Ectodermal cell (in vitro differentiated cells): ENCODE results near the gene NEIL1.

Source experiments
- H3K27ac ChIP-seq: 2 replicates; pipeline ENCODE4 v1.7.0; 2013; ENCODE audit warnings: mild to moderate bottlenecking, low read depth, low read length; ENCODE audit not compliant: insufficient read depth, poor library complexity, severe bottlenecking
- H3K27me3 ChIP-seq: 2 replicates; pipeline ENCODE4 v1.7.0; 2013; ENCODE audit warnings: mild to moderate bottlenecking, low read length; ENCODE audit not compliant: insufficient read depth, control insufficient read depth, poor library complexity, severe bottlenecking
- H3K36me3 ChIP-seq: one replicate; pipeline ENCODE4 v1.7.0; 2013; ENCODE audit warnings: low read length; ENCODE audit not compliant: control insufficient read depth, insufficient read depth
- H3K4me1 ChIP-seq: one replicate; pipeline ENCODE4 v1.7.0; 2013; ENCODE audit warnings: low read length; ENCODE audit not compliant: control insufficient read depth, insufficient read depth
- H3K4me3 ChIP-seq: 2 replicates; pipeline ENCODE4 v1.7.0; 2013; ENCODE audit warnings: low read depth, low read length, control low read depth; ENCODE audit not compliant: insufficient read depth
- H3K9me3 ChIP-seq: 2 replicates; pipeline ENCODE4 v1.7.0; 2013; ENCODE audit warnings: mild to moderate bottlenecking, low read length, moderate library complexity; ENCODE audit not compliant: control insufficient read depth
- WGBS, 2 experiments: methylation state at CpG; one replicate each; pipeline ENCODE4 v1.1.7; 2013; ENCODE audit warnings: missing lambda C conversion rate in 2 of 2; 5-methylcytosine and 5-hydroxymethylcytosine counted together

The NEIL1 gene

DNA sequence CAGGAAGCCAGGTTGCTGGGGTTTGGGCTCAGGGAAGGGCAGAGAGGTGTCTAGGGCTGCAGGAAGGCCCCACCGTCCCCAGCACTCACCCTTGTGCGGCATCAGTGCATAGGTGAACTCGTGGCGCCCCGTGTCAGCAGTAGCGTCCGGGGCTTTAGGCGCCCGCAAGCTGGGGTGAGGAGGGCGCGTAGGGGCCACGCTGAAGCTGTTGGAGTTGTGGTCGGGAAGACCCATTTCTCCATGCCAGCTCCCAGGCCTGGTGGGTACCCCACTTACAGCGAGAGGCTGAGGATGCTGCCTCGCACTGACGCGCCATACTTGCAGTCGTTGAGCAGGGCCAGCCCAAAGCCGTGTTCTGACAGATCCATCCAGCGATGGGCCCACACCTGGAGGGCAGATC, 9.7 kb downstream of the NEIL1 start:
- Histone ChIP-seq H3K4me1 (no peaks in the 10 kb centered on the region), H3K4me3 (no peak overlapping the region), H3K27ac (no peak overlapping the region), H3K27me3 (no peaks in the 10 kb centered on the region), H3K36me3 (peaks cover 9% of the 10 kb centered on the region), H3K9me3 (no peaks in the 10 kb centered on the region)
- WGBS, 2 experiments, result 96 to 97% methylated on average over 20 of the region's 20 CpGs

DNA sequence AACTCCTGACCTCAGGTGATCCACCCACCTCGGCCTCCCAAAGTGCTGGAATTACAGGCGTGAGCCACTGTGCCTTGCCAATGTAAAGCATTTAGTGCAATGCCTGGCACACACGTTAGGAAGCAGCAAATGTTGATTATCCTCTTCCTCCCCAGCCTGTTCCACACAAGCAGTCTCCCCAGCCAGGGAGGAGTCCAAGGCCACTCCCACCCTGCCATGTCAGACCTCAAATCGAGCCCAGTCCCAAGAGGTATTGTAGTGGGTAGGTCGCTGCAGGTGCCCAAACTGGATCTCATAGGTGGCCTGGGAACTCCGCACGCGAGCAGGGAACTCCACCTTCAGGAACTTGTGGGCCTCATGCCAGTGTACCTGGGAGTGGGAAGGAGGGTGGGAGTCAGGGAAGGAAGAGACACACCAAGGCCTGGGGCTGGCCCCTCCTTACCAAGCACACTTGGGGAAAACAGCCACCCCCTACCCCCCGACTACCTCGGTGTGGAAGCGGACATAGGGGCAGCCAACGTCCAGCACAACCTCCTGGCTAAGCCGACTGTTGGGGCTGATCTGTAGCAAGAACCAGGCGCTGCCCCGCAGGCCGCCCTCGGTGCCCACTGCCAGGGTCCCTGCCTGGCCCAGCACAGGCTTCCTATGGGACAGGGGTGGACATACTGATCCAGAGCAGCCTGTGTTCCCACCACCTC, 11.3 kb downstream of the NEIL1 start:
- WGBS, 2 experiments, result 90% methylated on average over 17 of the region's 17 CpGs
- H3K4me3 ChIP-seq, result no peak overlapping the region
- H3K9me3 ChIP-seq, result no peaks in the 10 kb centered on the region
- no peak overlapping the region for H3K27ac ChIP-seq
- no peaks in the 10 kb centered on the region for H3K4me1 ChIP-seq
- H3K36me3 ChIP-seq, result peaks cover 9% of the 10 kb centered on the region
- H3K27me3 ChIP-seq, result no peaks in the 10 kb centered on the region

DNA sequence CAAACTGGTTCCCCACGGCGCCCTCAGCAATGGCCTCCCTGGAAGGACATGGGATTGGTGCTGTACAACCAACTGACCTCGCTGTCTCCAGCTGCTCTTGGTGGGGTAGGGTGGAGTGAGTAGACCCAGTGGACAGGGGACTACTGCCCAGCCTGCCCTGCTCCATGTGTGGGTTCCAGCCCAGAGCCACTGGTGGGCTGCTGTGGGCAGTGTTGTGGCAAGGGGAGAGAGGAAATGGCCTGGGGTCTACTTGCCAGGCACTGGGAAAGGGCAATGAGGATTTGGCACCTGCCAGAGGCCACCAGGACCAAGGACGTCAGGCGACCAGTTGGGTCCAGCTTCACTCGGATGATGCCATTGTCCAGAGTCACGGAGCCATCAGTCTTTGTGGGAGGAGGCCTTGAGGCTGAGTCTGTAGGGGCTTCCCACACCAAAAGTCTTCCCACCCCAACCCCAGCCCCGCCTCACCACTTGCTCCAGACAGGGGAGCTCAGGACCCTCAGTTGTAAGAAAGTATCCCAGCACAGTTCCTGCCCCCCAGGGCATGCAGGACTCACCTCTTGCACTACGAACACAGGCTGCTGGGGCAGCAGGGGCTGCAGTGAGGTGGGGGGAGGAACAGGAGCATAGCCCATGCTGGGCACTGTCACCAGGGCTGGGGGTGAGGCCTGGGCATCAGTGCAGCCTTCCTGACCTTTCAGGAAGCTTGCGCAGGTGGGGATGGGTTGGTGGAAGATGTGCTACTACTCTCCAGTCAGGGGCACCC, 12.1 kb downstream of the NEIL1 start:
- no peaks in the 10 kb centered on the region for H3K9me3 ChIP-seq
- no peak overlapping the region for H3K4me3 ChIP-seq
- peaks cover 9% of the 10 kb centered on the region for H3K36me3 ChIP-seq
- no peaks in the 10 kb centered on the region for H3K4me1 ChIP-seq
- no peaks in the 10 kb centered on the region for H3K27me3 ChIP-seq
- H3K27ac ChIP-seq, result no peak overlapping the region
- 94 to 96% methylated on average over 10 of the region's 10 CpGs for WGBS, 2 experiments

DNA sequence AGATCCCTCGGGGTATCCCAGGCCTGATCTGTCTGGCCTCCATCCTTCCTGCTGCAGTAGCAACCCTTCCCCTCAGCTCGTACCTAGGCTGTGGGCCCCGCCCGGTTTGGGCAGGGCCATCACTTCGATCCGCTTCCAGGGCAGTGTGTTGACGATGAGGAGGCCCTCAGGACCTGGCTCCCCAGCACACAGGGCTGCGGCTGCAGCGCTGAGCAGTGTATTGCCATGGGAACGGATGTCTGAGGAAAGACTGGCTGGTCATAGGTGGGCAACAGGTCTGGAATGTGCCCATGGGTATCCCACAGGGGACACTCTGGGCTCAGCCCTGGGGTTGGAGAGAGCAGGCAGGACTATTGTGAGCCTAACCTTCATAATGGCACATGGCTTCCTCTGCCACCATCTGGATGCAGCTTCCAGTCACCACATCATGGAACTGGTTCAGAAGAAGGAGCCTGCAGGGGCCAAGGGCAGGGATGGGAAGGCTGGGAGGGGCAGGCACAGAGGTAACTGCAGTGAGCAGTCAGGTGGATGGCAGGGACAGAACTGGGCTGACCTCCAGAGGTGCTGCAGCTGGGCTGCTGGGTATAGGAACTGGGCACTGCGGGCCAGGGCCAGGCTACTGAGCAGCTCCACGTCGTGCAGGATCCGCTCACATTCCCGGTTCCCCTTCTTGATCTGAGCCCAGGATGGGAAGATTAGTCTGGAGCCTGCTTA, 12.9 kb downstream of the NEIL1 start:
- WGBS, 2 experiments, result 91 to 95% methylated on average over 15 of the region's 15 CpGs
- Histone ChIP-seq H3K9me3 (no peaks in the 10 kb centered on the region), H3K4me1 (no peaks in the 10 kb centered on the region), H3K27ac (no peak overlapping the region), H3K36me3 (peaks cover 9% of the 10 kb centered on the region), H3K27me3 (no peaks in the 10 kb centered on the region), H3K4me3 (no peak overlapping the region)

DNA sequence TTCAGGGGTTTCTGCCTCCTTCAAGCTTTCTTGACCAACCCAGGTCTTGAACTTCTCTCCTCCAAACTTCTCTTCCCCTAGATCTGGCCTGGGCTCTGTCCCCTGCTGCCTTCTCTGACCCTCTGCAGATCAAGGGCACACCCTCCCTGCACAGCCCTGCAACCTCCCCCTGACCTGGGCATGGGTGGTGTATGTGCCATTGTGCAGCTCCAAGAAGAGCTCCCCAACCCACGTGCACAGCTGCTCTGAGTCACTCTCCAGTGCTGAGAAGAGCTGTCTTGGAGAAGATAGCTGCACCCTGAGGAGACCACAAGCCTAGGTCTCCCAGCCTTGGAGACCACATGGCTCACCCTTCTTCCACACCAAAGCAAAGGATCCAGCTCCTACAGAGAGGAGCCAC, 13.6 kb downstream of the NEIL1 start:
- peaks cover 9% of the 10 kb centered on the region for H3K36me3 ChIP-seq
- no peak overlapping the region for H3K4me3 ChIP-seq
- no peak overlapping the region for H3K27ac ChIP-seq
- WGBS, 2 experiments, result 90 to 100% methylated on average over 1 of the region's 1 CpG
- no peaks in the 10 kb centered on the region for H3K9me3 ChIP-seq
- H3K4me1 ChIP-seq, result no peaks in the 10 kb centered on the region
- H3K27me3 ChIP-seq, result no peaks in the 10 kb centered on the region

DNA sequence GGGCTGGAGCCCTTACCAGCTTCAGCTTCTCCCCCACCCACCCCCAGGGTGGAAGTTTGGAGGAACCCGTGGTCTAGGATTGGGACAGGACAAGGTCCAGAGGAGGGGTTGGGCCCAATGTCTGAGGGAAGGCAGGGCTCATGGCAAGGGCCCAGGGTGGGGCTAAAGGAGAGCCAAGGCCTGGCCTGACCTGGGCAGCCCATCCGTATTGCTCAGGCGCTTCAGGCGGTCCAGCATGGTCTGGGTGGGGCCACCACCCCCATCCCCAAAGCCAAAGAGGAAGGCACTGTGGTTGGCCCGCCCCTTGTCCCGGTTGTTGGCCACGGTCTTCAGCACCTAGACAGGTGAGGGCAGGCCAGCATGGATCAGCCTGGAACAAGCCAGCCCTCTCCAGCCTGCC, 14.0 kb downstream of the NEIL1 start:
- no peaks in the 10 kb centered on the region for H3K27me3 ChIP-seq

DNA sequence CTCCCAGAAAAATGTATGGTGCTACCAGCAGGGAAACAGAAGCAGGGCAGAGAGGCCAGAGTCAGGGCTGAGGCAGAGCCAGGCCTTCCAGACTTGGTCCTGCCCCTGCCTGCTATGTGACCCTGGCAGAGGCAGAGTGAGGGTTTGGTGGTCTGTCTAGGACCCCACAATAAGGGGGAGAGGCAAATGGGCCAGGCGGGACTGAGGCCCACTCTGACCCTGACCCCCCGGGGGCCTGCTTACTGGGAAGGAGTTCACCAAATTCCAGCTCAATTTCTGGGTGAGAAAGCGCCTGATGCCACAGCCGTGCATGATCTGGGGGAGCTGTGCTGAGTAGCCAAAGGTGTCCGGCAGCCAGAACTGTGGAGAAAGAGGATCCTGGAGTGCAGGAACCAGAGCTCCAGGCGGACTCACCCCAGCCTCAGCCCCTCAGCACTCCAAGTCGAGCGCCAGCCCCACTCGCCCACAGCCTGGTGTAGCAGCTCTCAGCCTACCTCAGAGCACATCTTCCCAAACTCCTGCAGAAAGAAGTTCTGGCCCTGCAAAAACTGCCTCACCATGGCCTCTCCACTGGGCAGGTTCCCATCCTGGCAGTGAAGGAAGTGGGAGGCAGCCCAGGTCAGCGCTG, 14.6 kb downstream of the NEIL1 start:
- 93 to 94% methylated on average over 10 of the region's 10 CpGs for WGBS, 2 experiments
- Histone ChIP-seq H3K27ac (no peak overlapping the region), H3K4me3 (no peak overlapping the region), H3K36me3 (peaks cover 14% of the 10 kb centered on the region), H3K4me1 (no peaks in the 10 kb centered on the region), H3K27me3 (no peaks in the 10 kb centered on the region), H3K9me3 (no peaks in the 10 kb centered on the region)

More for the DNA sequence above, 14.0 kb downstream of the NEIL1 start:
- Histone ChIP-seq H3K36me3 (peaks cover 9% of the 10 kb centered on the region), H3K27ac (no peak overlapping the region), H3K4me3 (no peak overlapping the region), H3K4me1 (no peaks in the 10 kb centered on the region), H3K9me3 (no peaks in the 10 kb centered on the region)
- WGBS, 2 experiments, result 92 to 95% methylated on average over 7 of the region's 7 CpGs

DNA sequence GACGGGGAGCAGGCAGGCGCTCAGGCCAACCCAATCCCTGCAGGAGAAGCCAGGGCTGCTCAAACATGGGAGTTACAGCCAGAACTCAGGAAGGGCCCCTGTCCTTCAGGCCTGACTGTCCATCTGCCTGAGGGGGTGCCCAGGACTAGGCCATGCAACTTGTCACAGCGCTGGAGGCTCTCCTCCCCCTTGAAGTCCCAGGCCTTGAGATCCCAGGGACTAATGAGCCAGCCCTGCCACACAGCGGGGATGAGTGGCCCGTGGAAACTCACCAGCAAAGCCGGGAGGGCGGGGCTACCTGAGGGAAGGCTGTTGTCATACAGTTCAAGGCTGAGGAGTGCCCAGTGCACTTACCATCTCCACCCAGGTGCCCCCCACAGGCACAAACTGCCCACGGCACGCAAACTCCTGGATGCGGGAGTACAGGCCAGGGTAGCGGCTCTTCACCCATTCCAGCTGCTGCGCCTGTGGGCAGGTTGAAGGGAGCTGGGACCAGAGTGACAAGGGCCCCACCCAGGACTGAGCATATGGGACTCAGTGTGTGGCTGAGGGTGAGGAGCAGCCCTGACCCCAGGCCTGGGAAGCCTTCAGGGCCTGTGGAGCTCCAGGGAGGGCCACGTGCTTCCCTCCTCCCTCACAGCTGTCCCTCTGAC, 15.3 kb downstream of the NEIL1 start:
- Histone ChIP-seq H3K27me3 (no peaks in the 10 kb centered on the region), H3K9me3 (no peaks in the 10 kb centered on the region), H3K36me3 (peaks cover 13% of the 10 kb centered on the region), H3K4me1 (no peaks in the 10 kb centered on the region), H3K4me3 (no peak overlapping the region), H3K27ac (no peak overlapping the region)
- WGBS, 2 experiments, result 89 to 91% methylated on average over 13 of the region's 13 CpGs

DNA sequence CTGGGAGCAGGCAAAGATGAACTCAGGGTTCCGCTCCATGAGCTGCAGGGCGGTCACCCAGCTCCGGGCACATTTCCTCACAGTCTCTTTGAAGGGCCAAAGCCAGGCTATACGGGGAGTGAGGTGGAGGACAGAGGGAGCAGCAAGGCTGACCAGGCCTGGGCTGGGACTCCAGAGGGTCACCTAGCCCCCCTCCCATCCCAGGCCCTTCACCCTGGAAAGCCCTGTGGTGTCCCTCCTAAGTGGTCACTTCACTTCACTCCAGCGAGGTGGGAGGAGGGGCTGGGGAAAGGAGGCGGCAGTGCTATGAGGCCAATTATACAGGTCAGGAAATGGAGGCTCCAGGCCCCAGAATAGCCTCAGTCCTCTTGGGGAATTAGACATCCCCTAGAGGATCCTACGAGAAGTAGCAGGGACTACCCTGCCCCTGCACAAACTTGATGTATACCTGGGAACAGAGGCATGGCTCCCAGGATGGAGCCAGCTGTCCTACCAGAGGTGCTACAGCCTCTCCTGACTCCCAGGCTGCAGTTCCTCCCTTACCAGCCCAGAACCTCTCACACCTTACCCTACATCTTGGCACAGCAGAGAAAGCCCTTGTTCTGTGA, 15.9 kb downstream of the NEIL1 start:
- Histone ChIP-seq H3K9me3 (no peaks in the 10 kb centered on the region), H3K36me3 (peaks cover 13% of the 10 kb centered on the region), H3K27me3 (no peaks in the 10 kb centered on the region), H3K4me1 (no peaks in the 10 kb centered on the region), H3K27ac (no peak overlapping the region), H3K4me3 (no peak overlapping the region)
- WGBS, 2 experiments, result 93 to 94% methylated on average over 7 of the region's 7 CpGs
